MM.1S (cell line): Measurements from ENCODE around the gene TSG101.

ENCODE experiments used
- CTCF ChIP-seq: fragments of 300-600 bp; sonication (generic); IDR thresholded peaks from 2 replicates; pipeline ENCODE4 v1.5.1; 2016; ENCODE audit warnings: antibody characterized with exemption, low read length, mixed read lengths
- EZH2 ChIP-seq: fragments of 300-600 bp; sonication (generic); optimal IDR thresholded peaks from 2 replicates; pipeline ENCODE3; 2017; ENCODE audit warnings: low read depth, mild to moderate bottlenecking, antibody characterized with exemption, low read length, mixed read lengths

DNA sequence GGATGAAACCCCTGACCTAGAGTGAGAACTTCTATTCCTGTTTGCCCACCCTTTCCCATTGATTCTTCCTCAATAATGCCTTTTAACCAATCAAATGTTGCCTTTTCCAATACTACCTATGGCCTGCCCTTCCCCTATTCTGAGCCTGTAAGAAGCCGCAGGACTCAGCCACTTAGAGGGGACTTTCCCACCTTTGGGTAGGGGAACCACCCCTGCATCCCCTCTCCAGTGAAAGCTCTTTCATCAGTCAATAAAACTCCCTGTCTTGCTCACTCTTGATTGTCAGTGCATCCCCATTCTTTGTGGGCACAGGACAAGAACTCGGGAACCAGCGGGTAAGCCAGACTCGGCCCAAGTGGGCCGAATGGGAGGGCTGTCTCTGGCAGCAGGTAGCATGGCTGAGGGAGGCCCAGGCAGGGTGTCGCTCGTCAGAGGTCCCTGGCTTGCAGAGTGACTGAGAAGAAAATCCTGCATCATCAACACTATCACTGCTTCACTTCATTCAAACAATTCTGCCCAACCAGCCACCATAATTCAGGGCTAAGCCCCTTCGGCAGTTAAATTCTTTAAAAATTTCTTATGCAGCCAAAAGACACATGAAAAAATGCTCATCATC is 40.7 kb downstream of the TSG101 start:
- TF ChIP-seq CTCF (no peak), EZH2 (no peak)
